Panc1 (cell line): ENCODE data around the gene BMPR2. TPM values are rescaled to one million over a fixed set of nuclear protein-coding genes. Genes with fewer than 3 reads are reported as not detected.

Experiments used
- ATAC-seq: fragments of 200-7000 bp; cut with Tn5 transposase; 2 replicates; pipeline ENCODE4 v1.9.1; 2020; ENCODE audit warnings: mild to moderate bottlenecking, moderate library complexity
- BruUV-seq: library from RNA; stranded (reverse); fragments of 400-500 nt; replicated peaks from 2 replicates; lab custom pipeline; 2021; lab: Mats Ljungman, UMichigan
- CTCF ChIA-PET: fragments of 300-600 bp; sonication (Branson Sonifier 250); formaldehyde crosslinking; loops from one replicate; lab custom pipeline; 2022; ENCODE audit warnings: antibody characterized with exemption; lab: Charles Lee
- POLR2A ChIA-PET: fragments of 300-600 bp; sonication (Branson Sonifier 250); formaldehyde crosslinking; loops from one replicate; lab custom pipeline; 2022; ENCODE audit warnings: antibody characterized with exemption; lab: Charles Lee
- DNase-seq: peaks from one replicate; pipeline ENCODE4 v3.0.0-alpha.2; 2010; ENCODE audit warnings: low read depth, low spot score
- H3K27ac ChIP-seq: 2 replicates; pipeline ENCODE4 v1.5.1; 2011; ENCODE audit warnings: mild to moderate bottlenecking, low read length, inconsistent platforms
- H3K27me3 ChIP-seq: fragments of 200-500 bp; sonication (Bioruptor generic); 2 replicates; pipeline ENCODE4 v1.6.0; 2014; ENCODE audit warnings: low read length, inconsistent platforms; ENCODE audit not compliant: control insufficient read depth, insufficient read depth
- H3K36me3 ChIP-seq: fragments of 200-500 bp; sonication (Bioruptor generic); 2 replicates; pipeline ENCODE4 v1.5.1; 2014; ENCODE audit warnings: inconsistent platforms, mild to moderate bottlenecking, low read length, moderate library complexity; ENCODE audit not compliant: control insufficient read depth, insufficient read depth
- H3K4me1 ChIP-seq: 2 replicates; pipeline ENCODE4 v1.5.1; 2011; ENCODE audit warnings: inconsistent platforms, mild to moderate bottlenecking, low read length, moderate library complexity; ENCODE audit not compliant: control insufficient read depth, insufficient read depth
- H3K4me3 ChIP-seq, 2 experiments: 2 replicates each; pipeline ENCODE4 v1.5.1; 2011 to 2012; ENCODE audit warnings: low read depth in 2 of 2, low read length in 2 of 2, mild to moderate bottlenecking in 2 of 2, inconsistent platforms in 1 of 2, moderate library complexity in 1 of 2
- H3K9me3 ChIP-seq: fragments of 200-500 bp; sonication (Bioruptor generic); 2 replicates; pipeline ENCODE4 v1.5.1; 2014; ENCODE audit warnings: low read depth, mild to moderate bottlenecking, inconsistent platforms, low read length, moderate library complexity; ENCODE audit not compliant: control insufficient read depth, insufficient read depth
- POLR2AphosphoS5 ChIP-seq: IDR thresholded peaks from 2 replicates; pipeline ENCODE4 v1.6.1; 2012; ENCODE audit warnings: mild to moderate bottlenecking, low read depth, low read length, moderate library complexity
- SIN3A ChIP-seq: IDR thresholded peaks from 2 replicates; pipeline ENCODE4 v1.6.1; 2012; ENCODE audit warnings: low read depth, mild to moderate bottlenecking, low read length, moderate library complexity, borderline replicate concordance; ENCODE audit not compliant: insufficient read depth
- TCF7L2 ChIP-seq: IDR thresholded peaks from 2 replicates; pipeline ENCODE4 v1.6.1; 2011; ENCODE audit warnings: mild to moderate bottlenecking, low read depth, low read length, inconsistent platforms
- in situ Hi-C: cut with HindIII; loops from 2 replicates; pipeline ENCODE4 v1.10.0; 2016; ENCODE audit warnings: low sequenced_read_pairs, low pct_unique_long_range_greater_than_20kb
- intact Hi-C: fragments of 100-400 bp; cut with micrococcal nuclease; formaldehyde crosslinking; loops from one replicate; pipeline ENCODE4 v1.10.0; 2022; ENCODE audit not compliant: unreplicated experiment
- total RNA-seq: library from RNA; stranded (reverse); gene quantifications from one replicate; pipeline ENCODE4 v1.2.1, GENCODE V29; 2021; ENCODE audit not compliant: unreplicated experiment
- TF ChIP-seq, protein P1 (sequence below): fragments of 450-650 bp; IDR thresholded peaks from 2 replicates; pipeline ENCODE4 v1.5.1; 2017; ENCODE audit warnings: mild to moderate bottlenecking
- TF ChIP-seq, protein P2 (sequence below), 2 experiments: IDR thresholded peaks; 2 replicates each; pipeline ENCODE4 v1.6.1; 2011 to 2012; ENCODE audit warnings: low read depth in 2 of 2, control low read depth in 1 of 2, low read length in 1 of 2, mild to moderate bottlenecking in 1 of 2, moderate library complexity in 1 of 2; ENCODE audit not compliant: insufficient read depth in 1 of 2

BMPR2 gene
- total RNA-seq, 1 experiment from 2014 or later: 65.2 TPM

DNA sequence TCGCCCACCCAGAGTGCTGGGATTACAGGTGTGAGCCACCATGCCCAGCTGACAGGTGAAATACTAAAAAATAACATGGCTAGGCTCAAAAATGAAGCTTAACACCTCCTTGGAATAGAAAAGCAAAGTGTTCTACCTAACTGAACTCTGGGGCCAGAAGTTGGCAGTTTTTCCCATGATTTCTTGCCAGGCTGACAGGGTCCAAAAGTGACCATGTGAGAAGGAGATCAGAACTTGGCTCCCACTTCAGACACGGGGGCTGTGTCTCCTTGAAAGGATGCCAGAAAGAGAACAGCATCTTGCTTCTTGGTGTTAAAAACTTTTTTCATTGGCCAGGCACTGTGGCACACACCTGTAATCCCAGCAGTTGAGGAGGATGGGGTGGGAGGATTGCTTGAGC is 47.0 kb downstream of the BMPR2 start:
- TF ChIP-seq POLR2AphosphoS5: no peak
- TF ChIP-seq, protein P1, sequence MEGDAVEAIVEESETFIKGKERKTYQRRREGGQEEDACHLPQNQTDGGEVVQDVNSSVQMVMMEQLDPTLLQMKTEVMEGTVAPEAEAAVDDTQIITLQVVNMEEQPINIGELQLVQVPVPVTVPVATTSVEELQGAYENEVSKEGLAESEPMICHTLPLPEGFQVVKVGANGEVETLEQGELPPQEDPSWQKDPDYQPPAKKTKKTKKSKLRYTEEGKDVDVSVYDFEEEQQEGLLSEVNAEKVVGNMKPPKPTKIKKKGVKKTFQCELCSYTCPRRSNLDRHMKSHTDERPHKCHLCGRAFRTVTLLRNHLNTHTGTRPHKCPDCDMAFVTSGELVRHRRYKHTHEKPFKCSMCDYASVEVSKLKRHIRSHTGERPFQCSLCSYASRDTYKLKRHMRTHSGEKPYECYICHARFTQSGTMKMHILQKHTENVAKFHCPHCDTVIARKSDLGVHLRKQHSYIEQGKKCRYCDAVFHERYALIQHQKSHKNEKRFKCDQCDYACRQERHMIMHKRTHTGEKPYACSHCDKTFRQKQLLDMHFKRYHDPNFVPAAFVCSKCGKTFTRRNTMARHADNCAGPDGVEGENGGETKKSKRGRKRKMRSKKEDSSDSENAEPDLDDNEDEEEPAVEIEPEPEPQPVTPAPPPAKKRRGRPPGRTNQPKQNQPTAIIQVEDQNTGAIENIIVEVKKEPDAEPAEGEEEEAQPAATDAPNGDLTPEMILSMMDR: no peak
- TF ChIP-seq, protein P2, sequence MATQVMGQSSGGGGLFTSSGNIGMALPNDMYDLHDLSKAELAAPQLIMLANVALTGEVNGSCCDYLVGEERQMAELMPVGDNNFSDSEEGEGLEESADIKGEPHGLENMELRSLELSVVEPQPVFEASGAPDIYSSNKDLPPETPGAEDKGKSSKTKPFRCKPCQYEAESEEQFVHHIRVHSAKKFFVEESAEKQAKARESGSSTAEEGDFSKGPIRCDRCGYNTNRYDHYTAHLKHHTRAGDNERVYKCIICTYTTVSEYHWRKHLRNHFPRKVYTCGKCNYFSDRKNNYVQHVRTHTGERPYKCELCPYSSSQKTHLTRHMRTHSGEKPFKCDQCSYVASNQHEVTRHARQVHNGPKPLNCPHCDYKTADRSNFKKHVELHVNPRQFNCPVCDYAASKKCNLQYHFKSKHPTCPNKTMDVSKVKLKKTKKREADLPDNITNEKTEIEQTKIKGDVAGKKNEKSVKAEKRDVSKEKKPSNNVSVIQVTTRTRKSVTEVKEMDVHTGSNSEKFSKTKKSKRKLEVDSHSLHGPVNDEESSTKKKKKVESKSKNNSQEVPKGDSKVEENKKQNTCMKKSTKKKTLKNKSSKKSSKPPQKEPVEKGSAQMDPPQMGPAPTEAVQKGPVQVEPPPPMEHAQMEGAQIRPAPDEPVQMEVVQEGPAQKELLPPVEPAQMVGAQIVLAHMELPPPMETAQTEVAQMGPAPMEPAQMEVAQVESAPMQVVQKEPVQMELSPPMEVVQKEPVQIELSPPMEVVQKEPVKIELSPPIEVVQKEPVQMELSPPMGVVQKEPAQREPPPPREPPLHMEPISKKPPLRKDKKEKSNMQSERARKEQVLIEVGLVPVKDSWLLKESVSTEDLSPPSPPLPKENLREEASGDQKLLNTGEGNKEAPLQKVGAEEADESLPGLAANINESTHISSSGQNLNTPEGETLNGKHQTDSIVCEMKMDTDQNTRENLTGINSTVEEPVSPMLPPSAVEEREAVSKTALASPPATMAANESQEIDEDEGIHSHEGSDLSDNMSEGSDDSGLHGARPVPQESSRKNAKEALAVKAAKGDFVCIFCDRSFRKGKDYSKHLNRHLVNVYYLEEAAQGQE (IDR thresholded peaks at IDR 0.05; ENCODE audit: insufficient read depth in 1 of 2, low read depth in 2 of 2, low read length in 1 of 2): no peak
- no peak for TF ChIP-seq SIN3A
- no peak for TF ChIP-seq TCF7L2
- ChIA-PET CTCF (no interaction called here), POLR2A (no interaction called here)
- no peaks in the 10 kb centered on the region for H3K27me3 ChIP-seq
- no peak overlapping the region for H3K27ac ChIP-seq
- no peaks in the 10 kb centered on the region for H3K9me3 ChIP-seq
- in situ Hi-C loops (no loop called here), intact Hi-C loops (no loop called here)
- no peak overlapping the region for H3K4me3 ChIP-seq
- ATAC-seq (no peak), DNase-seq (no peak)
- no peaks in the 10 kb centered on the region for H3K36me3 ChIP-seq
- BruUV-seq: no TSS peak
- no peaks in the 10 kb centered on the region for H3K4me1 ChIP-seq

DNA sequence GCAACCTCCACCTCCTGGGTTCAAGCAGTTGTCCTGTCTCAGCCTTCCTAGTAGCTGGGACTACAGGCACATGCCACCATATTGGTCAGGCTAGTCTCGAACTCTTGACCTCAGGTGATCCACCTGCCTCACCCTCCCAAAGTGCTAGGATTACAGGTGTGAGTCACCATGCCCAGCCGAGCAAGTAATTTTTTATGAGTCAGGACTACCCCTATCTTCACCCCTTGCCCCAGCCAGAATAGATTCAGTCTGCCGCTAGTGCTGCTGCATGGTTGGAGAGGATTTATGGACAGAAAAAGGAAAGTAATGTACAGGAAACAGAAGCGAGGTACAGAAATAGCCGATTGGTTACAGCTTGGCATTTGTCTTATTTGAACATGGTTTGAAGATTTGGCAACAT is 48.9 kb downstream of the BMPR2 start:
- in situ Hi-C loops (no loop called here), intact Hi-C loops (no loop called here)
- no TSS peak for BruUV-seq
- Histone ChIP-seq H3K4me3 (no peak overlapping the region), H3K36me3 (no peaks in the 10 kb centered on the region), H3K4me1 (no peaks in the 10 kb centered on the region), H3K9me3 (peaks cover 4% of the 10 kb centered on the region; the same call in 1 of the 2 replicates), H3K27me3 (no peaks in the 10 kb centered on the region), H3K27ac (no peak overlapping the region)
- ChIA-PET CTCF (no interaction called here), POLR2A (interaction anchor here (0.6 kb wide), 1 partner anchor 9 kb away, joined by 3 read pairs; no protein-coding TSS in a partner anchor)
- TF ChIP-seq SIN3A (no peak), TCF7L2 (no peak)
- TF ChIP-seq, protein P1: no peak
- ATAC-seq (no peak), DNase-seq (no peak)
